ENCODE results near the gene TMEM131.
A peak's percentile ranks its signal among the peaks of the same experiment; 100 is the strongest.

The TMEM131 gene

GRCh38 chr2:97739893-97740245, 255.9 kb downstream of the TMEM131 start:
- DNase-seq (ENCODE audit: low read depth) = no peak

DNA sequence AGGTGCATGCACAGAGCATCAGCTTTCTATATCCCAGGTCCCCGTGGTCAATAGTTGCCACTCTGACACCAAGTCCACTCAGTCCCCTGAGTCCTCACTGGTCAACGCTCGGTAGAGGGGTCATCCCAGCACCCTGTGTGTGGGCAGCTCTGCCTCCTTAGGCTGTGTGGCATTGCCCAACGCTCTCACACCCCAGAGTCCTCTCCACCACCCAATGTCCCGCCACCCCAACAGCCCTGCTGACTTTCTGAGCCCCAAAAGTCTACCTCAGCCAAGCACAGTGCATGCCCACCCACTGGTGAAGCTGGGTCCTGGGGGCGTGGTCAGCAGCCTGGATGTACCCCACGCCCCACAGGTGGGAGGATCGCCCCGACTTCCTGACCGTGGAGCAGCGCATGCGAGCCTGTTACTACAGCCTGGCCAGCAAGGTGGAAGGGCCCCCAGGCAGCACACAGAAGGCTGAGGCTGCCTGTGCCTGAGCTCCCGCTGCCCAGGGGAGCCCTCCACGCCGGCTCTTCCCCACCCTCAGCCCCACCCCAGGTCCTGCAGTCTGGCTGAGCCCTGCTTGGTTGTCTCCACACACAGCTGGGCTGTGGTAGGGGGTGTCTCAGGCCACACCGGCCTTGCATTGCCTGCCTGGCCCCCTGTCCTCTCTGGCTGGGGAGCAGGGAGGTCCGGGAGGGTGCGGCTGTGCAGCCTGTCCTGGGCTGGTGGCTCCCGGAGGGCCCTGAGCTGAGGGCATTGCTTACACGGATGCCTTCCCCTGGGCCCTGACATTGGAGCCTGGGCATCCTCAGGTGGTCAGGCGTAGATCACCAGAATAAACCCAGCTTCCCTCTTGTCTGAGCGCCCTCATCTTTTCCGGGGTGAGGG, 256.5 kb downstream of the TMEM131 start:
- DNase-seq (ENCODE audit: low read depth) = no peak

DNA sequence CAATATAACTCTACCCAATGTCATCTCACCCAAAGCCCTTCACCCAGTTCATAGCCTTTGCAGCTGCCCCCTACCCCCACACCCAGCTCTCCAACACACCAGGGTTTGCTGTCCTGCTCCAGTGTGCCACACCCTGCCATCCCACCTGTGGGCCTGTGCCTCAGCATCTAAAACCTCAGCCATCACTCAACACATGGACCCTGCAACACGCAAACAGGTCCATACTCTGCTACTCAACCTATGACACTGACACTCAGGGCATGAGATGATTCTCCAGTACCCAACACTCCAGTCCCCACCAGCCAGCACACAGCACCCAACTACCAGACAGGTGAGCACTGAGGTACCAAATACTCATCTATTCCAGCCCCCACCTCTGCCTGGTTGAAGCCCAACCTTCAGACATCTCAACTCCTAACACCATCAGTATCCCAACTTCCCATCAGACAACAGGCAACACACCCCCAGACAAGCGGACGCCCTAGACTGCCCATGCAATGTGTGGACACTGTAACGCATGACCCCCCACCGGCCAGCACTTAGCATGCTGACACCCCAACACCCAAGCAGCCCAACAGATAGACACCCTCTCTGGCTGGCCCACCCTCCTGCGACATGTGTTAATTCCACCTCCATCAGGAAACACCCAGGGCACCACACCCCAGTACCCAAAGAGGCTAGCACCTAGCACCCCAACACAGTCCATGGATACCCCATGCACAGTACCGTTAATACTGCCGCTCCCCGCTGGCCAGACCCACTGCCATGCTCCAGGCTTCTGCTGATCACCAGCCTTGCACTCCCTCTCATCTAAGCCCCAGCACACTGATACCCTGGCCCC, 257.3 kb downstream of the TMEM131 start:
- DNase-seq (ENCODE audit: low read depth) = no peak

DNA sequence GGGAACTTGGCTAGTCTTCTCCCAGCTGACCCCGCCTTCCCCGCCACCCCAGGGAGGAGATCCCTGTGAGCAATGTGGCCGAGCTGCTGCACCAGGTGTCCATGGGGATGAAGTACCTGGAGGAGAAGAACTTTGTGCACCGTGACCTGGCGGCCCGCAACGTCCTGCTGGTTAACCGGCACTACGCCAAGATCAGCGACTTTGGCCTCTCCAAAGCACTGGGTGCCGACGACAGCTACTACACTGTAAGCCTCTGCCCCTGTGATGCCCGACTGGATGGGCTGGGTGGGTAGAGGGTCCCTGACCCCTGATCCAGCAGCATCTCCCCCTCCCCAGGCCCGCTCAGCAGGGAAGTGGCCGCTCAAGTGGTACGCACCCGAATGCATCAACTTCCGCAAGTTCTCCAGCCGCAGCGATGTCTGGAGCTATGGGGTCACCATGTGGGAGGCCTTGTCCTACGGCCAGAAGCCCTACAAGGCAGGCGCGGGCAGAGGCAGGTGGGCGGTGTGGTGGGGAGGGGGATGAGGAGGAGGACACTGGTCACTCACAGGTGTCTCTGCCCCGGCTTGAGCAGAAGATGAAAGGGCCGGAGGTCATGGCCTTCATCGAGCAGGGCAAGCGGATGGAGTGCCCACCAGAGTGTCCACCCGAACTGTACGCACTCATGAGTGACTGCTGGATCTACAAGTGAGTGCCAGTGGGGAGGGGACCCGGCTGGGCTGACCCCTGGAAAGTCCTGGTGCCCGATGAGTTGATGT, 258.1 kb downstream of the TMEM131 start:
- no peak for DNase-seq (ENCODE audit: low read depth)

GRCh38 chr2:97736608-97737330, 259.0 kb downstream of the TMEM131 start:
- no peak for DNase-seq (ENCODE audit: low read depth)

GRCh38 chr2:97736185-97736584, 259.6 kb downstream of the TMEM131 start:
- DNase-seq (ENCODE audit: low read depth) = no peak

- DNase-seq (ENCODE audit: low read depth) = no peak
Measured at GRCh38 chr2:97735161-97735561, 260.6 kb downstream of the TMEM131 start.

DNA sequence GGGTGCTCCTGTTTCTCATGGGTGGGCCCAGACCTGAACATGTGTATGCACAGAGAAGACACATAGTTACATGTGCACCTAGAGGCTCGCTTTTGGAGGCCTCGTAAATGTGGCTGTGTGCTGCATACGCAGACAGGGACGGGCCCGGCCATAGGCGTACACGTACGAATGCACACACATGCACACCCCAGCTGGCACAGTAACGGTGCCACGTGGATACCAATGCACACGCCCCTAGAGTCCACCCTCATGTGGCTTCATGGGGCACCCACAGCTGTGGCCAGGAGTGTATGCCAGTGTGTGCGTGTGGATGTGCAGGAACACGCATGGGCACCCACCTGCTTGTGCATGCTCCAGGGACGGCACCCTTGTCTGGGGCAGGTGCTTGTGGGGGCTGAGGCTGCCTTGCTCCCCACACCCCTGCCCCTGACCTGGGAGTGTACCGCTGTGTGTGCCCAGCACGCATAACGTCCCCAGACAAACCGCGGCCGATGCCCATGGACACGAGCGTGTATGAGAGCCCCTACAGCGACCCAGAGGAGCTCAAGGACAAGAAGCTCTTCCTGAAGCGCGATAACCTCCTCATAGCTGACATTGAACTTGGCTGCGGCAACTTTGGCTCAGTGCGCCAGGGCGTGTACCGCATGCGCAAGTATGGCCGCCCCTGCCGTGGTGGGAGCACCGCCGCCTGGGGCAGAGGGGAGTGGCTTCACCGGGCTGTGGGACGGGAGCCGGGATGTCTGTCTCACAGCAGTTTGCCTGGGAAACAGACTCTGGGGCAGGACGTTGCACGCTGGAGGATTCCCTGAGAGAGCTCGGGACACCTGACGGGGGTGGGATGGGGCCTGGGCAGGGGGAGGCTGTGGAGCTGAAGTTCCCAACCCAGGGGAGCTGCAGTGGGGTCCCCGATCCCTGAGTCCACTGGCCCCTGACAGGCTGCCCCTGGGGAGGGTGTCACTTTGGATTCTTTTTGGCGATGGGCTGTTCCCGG, 261.4 kb downstream of the TMEM131 start:
- DNase-seq (ENCODE audit: low read depth) = no peak

GRCh38 chr2:97733341-97734035, 262.3 kb downstream of the TMEM131 start:
- no peak for DNase-seq (ENCODE audit: low read depth)

DNA sequence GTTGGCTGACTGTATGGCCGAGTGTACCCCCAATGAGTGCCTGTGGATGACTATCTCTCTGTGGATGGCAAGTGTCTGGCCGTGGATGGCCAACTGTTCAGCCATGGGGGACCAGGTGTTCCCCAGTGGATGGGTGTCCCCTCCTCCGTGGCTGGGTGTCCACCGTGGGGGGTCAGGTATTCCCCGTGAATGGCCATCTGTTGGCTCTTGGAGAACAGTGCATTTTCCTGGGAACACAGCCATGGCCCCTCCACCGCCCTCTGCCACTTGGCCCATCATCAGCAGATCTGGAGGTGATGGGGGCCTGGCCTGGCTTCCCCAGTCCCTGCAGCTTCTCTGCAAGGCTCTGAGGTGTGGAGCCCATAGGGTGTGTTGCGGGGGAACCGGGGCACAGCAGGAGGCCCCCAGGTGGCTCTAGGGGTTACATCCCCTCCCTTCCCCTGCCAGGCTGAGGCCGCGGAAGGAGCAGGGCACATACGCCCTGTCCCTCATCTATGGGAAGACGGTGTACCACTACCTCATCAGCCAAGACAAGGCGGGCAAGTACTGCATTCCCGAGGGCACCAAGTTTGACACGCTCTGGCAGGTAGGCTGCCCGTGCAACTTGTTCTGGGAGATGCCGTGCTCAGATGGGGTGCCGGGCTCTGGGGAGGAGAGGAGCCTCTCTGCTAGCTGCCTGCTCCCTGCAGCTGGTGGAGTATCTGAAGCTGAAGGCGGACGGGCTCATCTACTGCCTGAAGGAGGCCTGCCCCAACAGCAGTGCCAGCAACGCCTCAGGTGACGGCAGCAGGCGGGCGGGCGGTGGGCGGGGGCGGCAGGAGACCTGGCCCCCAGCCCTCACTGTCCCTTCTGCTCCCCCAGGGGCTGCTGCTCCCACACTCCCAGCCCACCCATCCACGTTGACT, 263.1 kb downstream of the TMEM131 start:
- no peak for DNase-seq (ENCODE audit: low read depth)

DNA sequence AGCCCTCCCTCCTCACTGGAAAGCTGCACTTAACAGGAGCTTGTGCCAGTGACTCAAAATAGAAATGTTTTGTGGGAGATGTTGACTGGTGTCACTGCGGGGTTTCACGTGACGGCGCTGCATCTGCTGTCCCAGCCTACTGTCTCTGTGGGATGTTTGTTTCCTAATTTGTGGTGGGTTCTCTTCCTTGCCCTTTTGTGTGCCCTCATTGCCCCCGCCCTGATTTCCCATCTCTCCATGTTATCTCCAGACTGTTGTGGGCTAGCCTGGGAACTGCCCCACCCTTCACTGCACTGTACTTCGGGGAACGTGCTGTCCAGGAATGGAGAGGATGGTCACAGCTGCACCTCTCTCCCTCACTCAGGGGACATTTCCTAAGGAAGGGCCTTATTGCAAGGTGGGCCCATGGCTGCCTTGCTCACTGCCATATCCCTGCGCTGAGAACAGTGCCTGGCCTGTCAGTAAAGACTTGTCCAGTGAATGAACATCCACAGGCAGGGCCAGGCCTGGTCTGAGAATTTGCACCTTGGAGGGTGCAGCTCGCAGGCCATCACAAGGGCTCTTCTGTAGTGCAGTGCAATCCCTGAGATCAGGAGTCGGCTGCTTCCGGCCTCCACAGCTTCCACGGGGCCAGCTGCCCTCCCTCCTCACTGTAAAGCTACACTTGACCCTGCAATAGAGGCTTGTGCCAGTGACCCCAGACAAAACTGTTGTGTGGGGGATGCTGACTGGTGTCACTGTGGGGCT, 264.3 kb downstream of the TMEM131 start:
- DNase-seq (ENCODE audit: low read depth) = no peak

DNA sequence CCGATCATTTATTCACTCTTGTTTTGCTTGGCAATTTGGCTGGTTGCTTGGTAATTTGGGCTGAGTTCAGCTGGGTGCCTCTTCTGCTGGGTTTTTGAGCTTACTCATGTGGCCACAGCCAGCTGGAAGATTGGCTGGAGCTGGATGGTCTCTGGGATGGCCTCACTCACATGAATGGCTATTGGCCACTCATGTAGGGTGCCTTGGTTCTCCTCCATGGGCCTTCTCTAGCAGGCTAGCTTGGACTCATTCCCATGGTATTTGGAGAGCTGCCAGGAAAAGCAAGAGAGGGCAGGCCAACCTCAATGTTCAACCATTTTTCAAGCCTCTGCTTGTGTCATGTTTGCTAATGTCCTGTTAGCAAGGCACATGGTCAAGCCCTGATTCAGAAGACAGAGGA, 265.5 kb downstream of the TMEM131 start:
- peak; percentile 31 for DNase-seq (ENCODE audit: low read depth)

DNA sequence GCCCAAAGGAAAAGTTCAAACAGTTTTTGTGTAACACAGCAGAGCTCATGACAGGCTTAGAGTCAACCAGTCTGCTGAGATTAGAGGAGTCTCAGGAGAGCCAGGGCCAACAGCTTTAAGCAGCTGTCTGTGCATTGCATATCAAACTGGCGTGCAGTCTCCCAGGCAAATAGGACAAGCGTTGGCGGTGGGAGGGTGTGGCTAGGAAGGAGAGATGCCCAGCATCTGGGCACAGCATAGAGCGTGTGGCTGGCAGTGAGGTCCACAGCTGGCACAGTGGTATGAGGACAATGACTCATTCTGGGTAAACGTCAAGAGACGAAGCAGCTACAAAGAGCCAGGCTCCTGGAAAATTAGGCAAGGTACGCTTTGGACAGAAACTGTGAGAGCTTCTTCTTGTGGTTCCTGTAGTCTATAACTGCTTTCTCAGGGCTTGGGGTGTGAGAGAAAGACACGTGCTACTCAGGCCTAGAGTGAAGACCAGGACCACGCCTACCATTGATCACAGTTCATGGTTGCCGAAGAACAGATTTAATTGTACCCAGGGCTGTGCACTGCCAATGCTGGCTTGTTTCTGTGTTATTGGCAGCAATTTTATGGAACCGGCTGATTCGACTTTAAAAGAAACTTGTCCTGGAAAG, 267.5 kb downstream of the TMEM131 start:
- DNase-seq (ENCODE audit: low read depth) = no peak

DNA sequence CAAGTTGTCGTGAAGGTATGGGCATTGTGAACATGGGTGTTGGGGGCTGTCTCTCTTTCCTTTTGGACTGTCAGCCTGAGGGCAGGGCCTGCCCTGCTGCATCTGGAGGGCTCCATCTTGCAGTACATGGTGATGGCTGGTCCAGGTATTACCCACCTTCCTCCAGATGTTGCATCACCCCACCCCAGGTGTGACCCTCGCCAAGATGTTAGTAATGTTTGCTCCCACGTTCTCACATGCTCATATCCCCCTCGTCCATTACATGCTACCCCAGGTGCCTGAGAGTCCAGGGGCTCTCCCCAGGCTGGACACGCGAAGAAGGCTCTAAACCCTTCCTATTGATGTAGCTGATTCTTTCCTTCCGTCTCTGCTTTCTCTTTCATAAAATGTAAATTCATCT, 268.5 kb downstream of the TMEM131 start:
- no peak for DNase-seq (ENCODE audit: low read depth)

- DNase-seq (ENCODE audit: low read depth) = no peak
Measured at GRCh38 chr2:97726261-97727064, 269.3 kb downstream of the TMEM131 start.

DNA sequence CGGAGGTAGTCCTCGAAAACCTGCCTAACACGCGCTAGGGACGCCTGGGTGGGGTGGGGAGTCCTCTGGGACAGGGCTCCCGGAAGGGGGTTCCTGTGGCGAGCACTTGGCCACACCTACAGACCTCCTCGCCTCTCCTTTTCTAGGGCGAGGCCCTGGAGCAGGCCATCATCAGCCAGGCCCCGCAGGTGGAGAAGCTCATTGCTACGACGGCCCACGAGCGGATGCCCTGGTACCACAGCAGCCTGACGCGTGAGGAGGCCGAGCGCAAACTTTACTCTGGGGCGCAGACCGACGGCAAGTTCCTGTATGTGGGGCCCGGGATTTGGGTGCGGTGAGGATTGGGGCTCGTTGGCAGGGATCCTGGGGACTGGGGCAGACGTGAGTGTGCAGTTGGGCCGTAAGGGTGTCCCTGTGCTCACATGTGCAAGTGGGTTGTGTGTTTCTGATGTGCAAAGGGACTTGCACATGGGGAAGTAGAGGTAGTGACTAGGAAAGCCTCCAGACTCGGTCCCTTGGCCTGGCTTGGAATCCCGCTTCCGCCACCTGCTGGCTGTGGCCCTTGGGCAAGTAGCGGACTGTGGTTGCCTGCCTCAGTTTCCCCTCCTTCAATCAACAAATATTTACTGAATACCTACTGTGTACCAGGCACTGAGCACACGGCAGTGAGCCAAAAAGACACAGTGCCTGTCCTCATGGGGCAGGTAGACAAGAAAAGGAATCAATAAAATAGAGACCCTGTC, 270.6 kb downstream of the TMEM131 start:
- DNase-seq (ENCODE audit: low read depth) = no peak
